GM21381 (cell line): ENCODE data around the gene COMMD7.
"Not testable (repeated sequence)": the region's sequence is repeated elsewhere in the genome, so short reads cannot be mapped to it uniquely, and the experiment has no call there.

Experiments used
- ATAC-seq: cut with Tn5 transposase; IDR thresholded peaks from one replicate; pipeline ENCODE4 v1.9.1; 2021; ENCODE audit warnings: mild to moderate bottlenecking, moderate library complexity; ENCODE audit not compliant: unreplicated experiment

Gene COMMD7

DNA sequence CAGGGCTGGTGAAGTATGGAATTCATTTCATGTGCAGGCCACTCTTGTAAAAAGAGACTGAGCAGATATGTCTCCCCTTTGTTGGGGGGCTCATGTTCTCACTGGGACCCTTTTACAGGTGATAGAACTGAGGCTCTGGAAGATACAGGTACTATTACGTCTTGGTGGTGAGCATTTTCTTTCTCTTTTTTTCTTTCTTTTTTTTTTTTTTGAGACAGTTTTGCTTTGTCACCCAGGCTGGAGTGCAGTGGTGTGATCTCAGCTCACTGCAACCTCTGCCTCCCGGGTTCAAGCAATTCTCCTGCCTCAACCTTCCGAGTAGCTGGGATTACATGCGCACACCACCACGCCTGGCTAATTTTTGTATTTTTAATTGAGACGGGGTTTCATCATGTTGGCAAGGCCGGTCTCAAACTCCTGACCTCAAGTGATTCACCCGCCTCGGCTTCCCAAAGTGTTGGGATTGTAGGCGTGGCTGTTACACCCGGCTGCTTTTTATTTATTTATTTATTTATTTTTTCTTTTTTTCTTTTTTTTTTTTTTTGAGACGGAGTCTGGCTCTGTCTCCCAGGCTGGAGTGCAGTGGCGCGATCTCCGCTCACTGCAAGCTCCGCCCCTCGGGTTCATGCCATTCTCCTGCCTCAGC is 22.1 kb upstream of the COMMD7 start:
- ATAC-seq: not testable (repeated sequence)

DNA sequence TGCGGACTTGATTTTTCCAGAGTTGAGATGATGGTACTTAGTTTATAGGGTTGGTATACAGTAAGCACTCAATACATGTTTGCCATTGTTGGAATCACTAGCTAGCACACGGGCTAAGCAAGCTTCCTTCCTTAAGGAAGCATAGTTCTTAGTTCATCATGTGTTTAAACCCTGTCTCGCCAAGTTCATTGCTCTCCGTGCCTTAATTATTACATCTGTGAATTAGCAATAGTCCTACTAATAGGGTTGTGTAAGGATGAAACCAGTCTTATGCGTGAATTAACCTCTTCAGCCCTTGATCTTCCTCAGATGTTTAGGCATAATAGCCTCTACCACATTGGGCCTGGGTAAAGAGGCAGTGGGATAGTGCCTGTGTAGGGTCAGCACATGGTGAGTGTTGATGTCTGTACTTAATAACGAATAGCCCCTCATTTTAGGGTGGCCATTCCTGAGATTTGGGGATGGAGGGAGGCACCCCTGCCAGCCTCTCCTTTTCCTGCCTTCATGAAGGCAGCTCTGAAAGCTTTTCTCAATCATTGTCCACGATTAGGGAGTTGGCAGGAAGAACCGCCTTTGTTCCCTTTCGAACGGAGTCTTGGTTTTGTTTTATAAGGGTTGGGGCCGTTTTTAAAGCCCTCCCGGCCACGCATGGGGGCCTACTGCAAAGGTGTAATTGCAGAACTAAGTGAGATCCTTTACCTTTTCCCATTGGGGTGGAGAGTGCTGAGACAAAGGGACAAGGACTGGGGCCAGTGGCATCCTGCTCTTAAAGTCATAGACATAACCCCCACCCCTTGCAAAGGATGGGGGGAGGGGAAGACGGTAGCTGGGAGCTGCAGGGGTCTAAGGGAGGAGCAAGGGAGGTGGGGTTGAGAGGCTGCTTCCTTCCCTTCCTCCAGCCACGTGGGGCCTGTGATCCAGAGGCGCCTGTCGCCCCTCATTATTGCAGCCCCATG is 21.0 kb upstream of the COMMD7 start:
- ATAC-seq: no peak

DNA sequence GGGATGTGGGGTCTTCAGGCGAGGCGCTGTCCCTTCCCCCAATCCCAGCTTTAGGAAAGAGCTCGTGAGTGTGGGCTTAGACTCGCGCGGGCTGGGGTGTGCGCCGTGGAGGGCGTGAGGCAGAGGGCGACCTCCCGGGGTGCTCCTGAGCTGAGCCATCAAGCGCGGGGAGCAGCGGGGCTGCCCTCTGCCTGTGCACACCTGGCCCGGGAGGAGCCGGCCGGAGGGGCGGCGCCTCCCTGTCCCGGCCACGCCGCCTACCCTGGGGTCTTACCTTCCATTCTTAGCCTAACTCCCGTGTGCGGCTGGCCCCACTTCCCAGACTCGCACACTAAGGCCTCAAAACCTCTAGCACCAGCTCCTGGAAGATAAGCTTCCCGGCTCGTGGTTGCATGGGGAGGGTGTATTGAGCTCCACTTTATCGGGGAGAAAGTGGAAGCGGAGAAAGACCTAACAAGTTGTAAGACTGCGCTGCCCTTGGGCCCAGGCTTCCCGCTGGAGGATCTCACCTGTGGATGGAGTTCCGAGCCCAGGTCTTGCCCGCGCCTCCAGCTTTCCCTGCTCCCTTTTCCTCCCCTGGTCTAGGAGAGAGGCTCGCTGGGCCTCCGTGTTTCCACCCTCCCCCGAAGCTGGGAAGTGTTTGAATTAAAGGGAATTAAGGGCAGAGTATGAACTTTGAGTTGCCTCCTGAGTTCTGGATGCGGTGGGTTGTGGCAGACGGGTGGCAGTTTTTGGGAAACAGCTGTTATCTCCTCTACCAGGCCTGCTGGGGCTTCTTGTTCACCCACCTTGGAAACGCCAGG is 20.1 kb upstream of the COMMD7 start:
- ATAC-seq: no peak

DNA sequence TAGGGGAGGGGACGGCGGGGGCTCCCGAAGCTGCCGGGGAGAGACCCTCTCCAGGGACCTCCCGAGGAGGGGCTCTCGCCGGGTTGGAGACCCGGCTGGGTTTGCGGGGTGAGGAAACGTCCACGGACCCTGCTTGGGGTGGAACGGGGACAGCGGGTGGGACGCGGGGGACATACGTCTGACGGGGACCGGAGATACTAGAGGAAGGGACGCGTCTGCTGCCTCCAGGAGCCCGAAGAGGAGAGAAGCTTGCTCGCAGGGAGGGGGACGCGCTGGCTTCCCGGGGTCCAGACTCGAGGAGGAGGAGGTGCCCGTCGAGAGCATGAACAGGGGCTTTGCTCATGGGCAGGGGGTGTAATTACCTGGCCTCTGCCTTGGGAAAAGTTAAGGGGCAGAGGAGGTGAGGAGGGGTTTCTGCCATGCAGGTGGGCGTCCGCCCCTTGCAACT is 19.5 kb upstream of the COMMD7 start:
- ATAC-seq: no peak

DNA sequence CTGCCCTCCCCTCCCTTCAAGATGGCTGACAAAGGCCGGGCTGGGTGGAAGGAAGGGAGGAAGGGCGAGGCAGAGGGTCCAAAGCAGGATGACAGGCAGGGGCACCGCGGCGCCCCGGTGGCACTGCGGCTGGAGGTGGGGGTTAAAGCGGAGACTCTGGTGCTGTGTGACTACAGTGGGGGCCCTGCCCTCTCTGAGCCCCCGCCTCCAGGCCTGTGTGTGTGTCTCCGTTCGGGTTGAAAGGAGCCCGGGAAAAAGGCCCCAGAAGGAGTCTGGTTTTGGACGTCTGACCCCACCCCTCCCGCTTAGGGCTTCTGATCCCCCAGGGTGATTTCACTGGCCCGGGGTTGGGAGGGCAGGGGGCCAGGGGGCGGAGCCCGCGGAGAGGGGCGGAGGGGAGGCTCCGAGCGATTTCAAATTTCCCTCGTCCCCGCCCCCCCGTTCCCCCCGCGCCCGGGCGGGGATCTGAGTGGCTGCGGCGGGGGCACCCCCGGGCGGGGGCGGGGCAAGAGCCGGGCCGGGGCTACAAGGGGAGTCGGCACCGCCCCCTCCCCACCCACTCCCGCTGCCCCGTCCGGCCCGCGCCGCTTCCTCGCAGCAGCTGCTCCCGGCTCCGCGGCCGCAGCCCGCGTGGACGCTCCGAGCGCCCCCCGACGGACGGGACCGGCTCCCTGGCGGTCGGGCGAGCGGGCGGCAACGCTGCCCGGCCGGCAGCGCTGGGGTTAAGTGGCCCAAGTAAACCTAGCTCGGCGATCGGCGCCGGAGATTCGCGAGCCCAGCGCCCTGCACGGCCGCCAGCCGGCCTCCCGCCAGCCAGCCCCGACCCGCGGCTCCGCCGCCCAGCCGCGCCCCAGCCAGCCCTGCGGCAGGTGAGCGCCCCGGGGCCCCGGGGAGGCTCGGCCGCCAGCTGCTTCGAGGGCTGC is 18.8 kb upstream of the COMMD7 start, which contains the start of gene DNMT3B:
Gene DNMT3B, plus strand, starts transcription at position 555 of the 923 bp plus-strand sequence. CDS start 17,939 bp downstream, outside the sequence.
- ATAC-seq: no peak

DNA sequence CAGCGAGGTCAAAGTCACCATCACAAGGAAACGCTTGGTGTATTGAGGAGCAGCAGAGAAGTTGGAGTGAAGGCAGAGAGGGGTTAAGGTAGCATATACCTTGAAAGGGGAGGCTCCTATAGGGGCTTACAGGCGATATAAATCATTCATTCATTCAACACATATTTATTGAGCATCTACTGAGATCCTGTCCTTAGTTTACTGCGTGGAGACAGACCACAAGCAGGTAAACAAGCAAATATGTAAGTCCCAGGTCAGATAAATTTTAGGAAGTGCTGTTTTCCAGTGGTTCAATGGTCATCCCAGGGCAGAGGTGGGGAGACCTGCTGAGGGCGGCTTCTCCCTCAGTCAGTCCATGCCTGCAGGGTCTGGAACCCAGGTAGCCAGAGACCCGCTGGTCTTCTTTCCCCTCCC is 18.2 kb upstream of the COMMD7 start:
- ATAC-seq: no peak

DNA sequence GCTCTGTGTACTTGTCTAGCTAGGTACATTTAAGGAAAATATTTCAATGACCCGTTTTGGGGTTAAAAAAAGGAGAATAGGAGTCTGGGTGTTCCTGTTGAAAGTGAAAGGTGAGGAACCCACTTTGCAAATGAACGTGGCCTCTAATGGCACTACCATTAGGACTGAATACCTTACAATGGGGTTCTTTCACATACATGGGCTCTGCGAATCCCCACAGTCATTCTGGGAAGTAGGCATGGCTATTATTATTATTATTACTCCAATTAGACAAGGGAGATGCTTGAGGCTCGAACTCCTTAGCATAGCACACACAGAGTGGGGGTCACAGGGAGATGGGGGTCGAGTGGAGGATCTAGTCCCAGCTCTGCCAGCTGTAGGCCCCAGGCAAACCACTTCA is 12.9 kb upstream of the COMMD7 start:
- no peak for ATAC-seq

DNA sequence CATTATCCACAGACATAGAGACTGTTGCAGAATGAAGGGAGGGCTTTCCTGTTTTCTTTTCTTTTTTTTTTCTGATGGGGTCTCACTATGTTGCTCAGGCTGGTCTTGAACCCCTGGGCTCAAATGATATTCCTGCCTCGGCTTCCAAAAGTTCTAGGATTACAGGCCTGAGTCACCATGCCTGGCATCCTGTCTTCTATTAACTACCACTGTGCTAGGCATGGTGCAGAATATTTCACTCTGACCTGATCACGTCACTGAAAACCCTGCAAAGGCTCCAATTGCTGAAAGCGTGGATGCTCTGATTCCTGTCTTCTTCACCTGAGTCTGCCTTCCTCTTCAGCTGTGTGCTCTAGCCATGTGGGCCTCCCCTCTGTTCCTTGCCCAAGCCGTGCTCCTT is 10.5 kb upstream of the COMMD7 start:
- no peak for ATAC-seq

DNA sequence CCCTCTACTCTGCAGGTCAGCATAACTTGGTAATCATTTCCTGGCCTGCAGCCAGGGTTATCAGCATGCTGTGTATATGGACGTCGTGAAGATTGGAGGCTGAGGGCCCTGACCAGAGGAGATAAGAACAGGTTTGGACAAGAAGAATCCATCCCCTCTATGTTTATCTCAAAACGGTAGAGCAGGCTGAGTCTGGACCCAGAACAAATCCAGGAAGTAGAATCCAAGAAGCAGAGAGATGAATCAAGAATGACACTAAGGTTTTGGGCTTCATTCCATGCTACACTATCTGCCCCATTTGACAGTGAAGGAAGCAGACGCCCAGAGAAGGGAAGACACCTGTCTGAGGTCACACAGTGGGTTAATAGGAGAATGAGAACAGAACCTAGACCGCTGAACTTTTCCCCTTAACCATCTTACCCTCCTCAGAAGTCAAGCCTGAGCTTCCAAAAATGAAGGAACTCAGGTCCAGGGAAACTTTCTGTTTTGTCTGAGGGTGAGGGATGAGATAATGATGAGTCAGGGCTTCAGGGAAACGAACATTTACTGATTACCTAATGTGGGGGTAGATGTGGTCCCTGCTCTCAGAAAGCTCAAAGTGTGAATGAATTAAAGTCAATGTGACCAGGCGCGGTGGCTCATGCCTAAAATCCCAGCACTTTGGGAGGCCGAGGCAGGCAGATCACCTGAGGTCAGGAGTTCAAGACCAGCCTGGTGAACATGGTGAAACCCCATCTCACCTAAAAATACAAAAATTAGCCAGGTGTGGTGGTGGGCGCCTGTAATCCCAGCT is 9.4 kb upstream of the COMMD7 start:
- ATAC-seq: no peak

DNA sequence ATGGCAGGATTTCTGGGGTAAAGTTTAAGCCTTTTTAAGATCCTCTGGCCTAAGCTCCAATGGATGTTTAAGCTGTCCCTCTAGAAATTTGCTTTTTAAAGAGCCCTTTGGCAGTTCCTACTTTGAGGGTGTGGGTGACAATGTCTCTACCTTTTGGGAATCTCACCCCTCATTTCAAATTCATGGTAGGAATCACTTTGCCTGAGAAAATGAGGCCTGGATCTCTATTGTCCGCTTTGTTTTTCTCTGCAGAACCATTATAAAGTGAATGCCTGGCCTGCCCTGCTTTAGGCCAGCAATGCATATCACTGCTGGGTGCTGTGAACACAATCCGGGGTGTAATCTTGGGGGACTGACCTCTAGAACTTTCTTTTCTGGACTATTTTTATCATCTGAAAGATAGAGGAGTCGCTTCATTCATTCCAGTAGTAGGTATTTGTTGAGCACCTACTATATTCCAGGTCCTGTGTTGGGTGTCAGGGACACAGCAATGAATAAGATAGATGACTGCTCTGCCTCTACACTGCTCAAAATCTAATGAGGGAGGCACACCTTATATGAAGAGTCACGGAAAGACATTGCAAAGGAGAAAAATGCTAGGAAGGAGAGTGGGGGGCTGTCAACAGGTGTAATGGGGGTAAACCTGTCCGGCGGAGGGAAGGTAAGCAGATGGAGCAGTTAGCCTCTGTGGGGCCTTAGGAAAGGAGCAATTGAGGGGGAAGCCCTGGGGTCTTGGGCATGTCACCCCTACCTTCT is 8.6 kb upstream of the COMMD7 start:
- no peak for ATAC-seq

DNA sequence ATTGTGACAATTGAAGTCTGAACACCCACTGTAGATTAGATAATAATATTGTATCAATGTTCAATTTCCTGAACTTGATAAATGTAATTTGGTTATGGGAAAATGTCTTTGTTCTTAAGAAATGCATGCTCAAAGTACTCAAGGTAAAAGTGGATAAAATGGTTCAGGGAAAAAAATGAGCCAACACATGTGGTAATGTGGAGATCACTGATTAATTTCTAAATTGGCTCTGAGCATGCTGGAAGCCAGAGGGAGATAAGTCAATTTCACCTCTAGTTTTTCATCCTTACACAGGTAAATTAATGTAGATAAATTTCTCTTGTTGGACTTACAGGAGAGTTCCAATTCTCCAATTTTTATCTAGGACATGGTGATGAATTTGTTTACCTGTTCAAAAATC is 8.0 kb upstream of the COMMD7 start:
- no peak for ATAC-seq

DNA sequence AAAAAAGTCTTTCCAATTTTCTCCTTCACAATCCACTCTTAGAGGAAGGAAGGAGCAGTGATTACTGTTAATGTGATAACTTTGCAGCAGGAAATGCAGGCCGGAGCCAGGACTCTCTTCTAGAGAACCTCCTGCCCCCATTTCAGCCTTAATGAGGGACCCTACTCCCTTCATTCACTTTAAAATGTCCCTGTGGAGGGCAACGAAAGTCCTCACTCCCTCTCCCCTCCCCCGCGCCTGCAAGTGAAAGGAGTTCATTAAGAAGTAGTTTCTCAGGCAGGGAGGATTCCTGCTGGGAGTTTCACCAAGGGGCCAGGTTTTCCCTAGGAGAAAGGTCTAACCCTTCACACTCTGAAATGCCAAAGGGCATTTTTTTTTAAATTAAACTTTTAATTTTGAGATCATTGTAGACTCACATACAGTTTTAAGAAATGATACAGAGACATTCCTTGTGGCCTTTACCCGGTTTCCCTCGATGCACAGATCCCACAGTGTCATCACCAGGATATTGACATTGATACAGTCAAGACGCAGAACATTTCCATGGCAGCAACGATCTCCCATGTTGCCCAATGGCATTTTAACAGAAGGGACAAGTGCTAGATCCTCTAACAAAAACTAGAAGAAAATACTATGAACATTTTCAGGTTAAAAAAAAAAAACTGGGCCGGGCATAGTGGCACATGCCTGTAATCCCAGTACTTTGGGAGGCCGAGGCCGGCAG is 6.8 kb upstream of the COMMD7 start:
- ATAC-seq: no peak

DNA sequence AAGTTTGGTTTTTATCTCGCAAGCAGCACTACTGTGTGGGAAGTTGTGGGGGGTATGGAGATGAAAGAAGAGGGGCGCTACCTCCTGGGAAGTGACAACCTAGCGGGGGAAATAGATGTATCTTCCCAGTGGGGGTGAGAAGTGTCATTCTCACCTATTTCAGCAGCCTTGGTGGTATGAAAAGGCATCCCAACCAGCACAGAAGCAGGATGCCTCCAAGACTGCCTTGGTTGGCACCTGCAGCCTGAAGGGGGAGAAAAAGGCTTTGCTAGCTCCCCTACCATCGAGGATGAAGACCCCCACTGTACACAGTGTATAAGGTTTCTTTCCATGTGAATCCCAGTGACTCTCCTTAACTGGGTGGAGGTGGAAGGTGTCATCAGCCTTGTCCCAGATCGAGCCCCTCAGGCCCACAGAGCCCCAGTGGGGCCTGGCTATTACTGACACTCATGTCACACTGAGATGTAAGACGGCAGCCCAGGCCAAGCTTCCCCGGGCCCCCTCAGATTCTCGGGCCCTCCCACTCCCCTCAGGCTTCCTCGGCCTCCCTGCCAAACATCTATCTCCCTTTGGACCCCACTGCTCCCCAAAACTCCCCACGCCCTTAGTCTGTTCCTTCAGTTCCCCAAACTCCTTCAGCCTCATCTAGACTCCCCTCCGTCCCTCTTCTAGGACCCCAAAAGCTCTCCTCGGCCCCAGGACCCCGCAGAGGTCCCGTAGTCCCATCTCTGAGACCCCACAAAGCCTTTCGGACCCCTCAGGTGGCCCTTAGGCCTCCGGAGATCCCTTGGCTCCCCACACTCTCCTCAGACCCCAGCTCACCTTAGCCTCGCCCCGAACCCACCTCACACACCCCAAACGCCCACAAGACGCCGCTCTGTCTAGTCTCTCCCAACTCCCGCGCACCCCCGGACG is 688 bp downstream of the COMMD7 start:
- no peak for ATAC-seq

DNA sequence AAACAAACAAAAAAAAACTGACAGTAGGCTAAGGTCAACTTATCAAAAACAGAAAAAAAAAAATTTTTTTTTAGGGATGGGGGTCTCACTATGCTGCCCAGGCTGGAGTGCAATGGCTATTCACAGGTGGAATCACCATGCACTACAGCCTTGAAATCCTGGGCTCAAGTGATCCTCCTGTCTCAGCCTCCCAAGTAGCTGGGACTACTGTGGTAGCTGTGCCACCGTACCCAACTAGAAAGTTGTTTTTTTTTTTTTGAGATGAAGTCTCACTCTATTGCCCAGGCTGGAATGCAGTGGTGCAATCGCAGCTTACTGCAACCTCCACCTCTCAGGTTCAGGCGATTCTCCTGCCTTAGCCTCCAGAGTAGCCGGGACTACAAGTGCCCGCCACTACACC is 2.1 kb downstream of the COMMD7 start:
- ATAC-seq: no peak

DNA sequence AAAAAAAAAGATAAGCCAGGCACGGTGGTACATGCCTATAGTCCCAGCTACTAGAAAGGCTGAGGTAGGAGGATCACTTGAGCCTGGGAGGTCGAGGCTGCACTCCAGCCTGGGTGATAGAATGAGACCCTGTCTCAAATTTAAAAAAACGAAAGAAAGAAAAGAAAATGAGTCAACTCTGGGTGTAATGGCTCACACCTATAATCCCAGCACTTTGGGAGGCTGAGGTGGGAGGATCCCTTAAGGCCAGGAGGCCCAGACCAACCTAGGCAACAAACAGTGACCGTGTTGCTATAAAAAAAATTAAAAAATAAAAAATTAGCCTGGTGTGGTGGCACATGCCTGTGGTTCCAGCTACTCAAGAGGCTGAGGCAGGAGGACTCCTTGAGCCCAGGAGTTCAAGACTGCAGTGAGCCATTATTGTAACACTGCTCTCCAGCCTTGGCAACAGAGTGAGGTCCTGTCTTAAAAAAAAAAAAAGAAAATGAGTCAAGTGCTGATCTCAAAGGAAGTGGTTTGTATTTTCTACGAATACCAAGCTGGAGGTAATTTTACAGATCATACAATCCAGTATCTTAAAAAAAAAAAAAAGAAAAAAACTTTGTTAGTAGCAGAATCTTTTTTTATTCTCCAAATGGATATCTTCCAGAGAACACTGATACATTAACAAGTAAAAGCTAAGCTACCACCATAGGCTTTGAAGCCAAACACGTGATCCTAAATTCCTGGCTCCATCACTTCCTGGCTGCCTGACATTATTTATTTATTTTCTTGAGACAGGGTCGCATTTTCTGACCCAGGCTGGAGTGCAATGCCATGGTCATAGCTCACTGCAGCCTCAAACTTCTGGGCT is 5.7 kb downstream of the COMMD7 start:
- ATAC-seq: no peak

DNA sequence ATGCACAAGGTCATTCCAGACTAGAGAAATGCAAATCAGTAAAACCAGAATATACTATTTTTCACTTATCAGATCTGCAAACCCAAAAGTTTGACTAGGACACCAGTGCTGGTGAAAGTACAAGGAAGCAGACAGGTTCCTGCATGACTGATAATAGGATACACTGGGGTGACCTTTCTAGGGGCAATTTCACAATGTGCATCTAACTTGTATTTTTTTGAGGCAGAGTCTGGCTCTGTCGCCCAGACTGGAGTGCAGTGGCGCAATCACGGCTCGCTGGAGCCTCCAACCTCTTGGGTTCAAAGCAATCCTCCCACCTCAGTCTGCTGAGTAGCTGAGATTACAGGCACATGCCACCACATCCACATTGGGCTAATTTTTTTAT is 11.4 kb downstream of the COMMD7 start:
- ATAC-seq: no peak
